K562 (cell line): ENCODE measurements around the gene MRAP2. TPM values are rescaled to one million over a fixed set of nuclear protein-coding genes. Genes with fewer than 3 reads are reported as not detected.
A peak's percentile ranks its signal among the peaks of the same experiment; 100 is the strongest.

Experiments used
- EGR1 ChIP-seq: fragments of 450-650 bp; conservative IDR thresholded peaks from 2 replicates; pipeline ENCODE4 v1.6.1; 2017; ENCODE audit warnings: mild to moderate bottlenecking
- HDAC1 ChIP-seq, 2 experiments: fragments of 450-650 bp; IDR thresholded peaks; 2 replicates each; pipeline ENCODE4 v1.6.1; 2016 to 2017; ENCODE audit warnings: inconsistent platforms in 1 of 2, mild to moderate bottlenecking in 1 of 2, moderate library complexity in 1 of 2
- HDAC2 ChIP-seq: fragments of 450-650 bp; IDR thresholded peaks from 2 replicates; pipeline ENCODE4 v1.6.1; 2016; ENCODE audit warnings: mild to moderate bottlenecking
- JUND ChIP-seq, 2 experiments: IDR thresholded peaks; 2 replicates in 1 of 2; 3 replicates in 1 of 2; pipeline ENCODE4 v1.6.1; 2011; ENCODE audit warnings: borderline replicate concordance in 2 of 2, low read depth in 2 of 2, low read length in 2 of 2, improper control_type of control experiment in 1 of 2, missing biosample characterization in 1 of 2, missing genetic modification characterization in 1 of 2, missing genetic modification reagents in 1 of 2
- PKNOX1 ChIP-seq: fragments of 450-650 bp; IDR thresholded peaks from 2 replicates; pipeline ENCODE4 v1.6.1; 2016
- POLR3A ChIP-seq: IDR thresholded peaks from 2 replicates; pipeline ENCODE4 v1.6.1; 2011; ENCODE audit warnings: borderline replicate concordance, mild to moderate bottlenecking, moderate library complexity; ENCODE audit not compliant: insufficient read length, insufficient read depth; ENCODE audit errors: extremely low read depth
- RCOR1 ChIP-seq, 2 experiments: IDR thresholded peaks; 2 replicates each; pipeline ENCODE4 v1.6.1; 2012; ENCODE audit warnings: low read depth in 2 of 2, low read length in 2 of 2, borderline replicate concordance in 1 of 2, improper control_type of control experiment in 1 of 2
- WHSC1 ChIP-seq: IDR thresholded peaks from one replicate; pipeline ENCODE4 v1.6.1; 2012; ENCODE audit warnings: low read length, control low read depth, inconsistent platforms
- XRCC4 ChIP-seq: IDR thresholded peaks from one replicate; pipeline ENCODE4 v1.6.1; 2011; ENCODE audit not compliant: insufficient read depth, insufficient read length; ENCODE audit errors: extremely low read depth
- XRCC5 ChIP-seq: fragments of 200-400 bp; formaldehyde crosslinking; IDR thresholded peaks from 2 replicates; pipeline ENCODE4 v1.6.1; 2017; ENCODE audit warnings: low read depth, mild to moderate bottlenecking, low read length
- polyA plus RNA-seq, 8 experiments: library from polyadenylated mRNA; depleted of rRNA in 4 of 8; stranded (reverse) in 5 of 8; unstranded in 3 of 8; fragments of >200 nt; fragmentation: Nextera tagmentation in 2 of 8; fragmentation: Illumina TruSeq in 1 of 8; extraction: Ambion mirVana in 2 of 8; extraction: Trizol in 1 of 8; gene quantifications; 2 replicates each; pipeline versions ENCODE4 v1.2.1 to v1.2.3, GENCODE V29; 2011 to 2014; ENCODE audit warnings: inconsistent platforms in 1 of 8, missing spikeins in 1 of 8
- total RNA-seq, 7 experiments: library from RNA; depleted of rRNA in 6 of 7; stranded (reverse); fragments of >200 nt in 6 of 7; fragmentation: Illumina TruSeq in 2 of 7; extraction: Trizol in 2 of 7; gene quantifications; 2 replicates each; pipeline versions ENCODE4 v1.2.1 to v1.2.3, GENCODE V29; 2011 to 2021; ENCODE audit warnings: low replicate concordance in 1 of 7
- TF ChIP-seq, protein P1 (sequence below): fragments of 450-650 bp; IDR thresholded peaks from 2 replicates; pipeline ENCODE4 v1.6.1; 2016; ENCODE audit warnings: mild to moderate bottlenecking, moderate library complexity
- TF ChIP-seq, protein P2 (sequence below): sonication (generic); formaldehyde crosslinking; IDR thresholded peaks from 2 replicates; pipeline ENCODE4 v1.8.1; 2023; ENCODE audit warnings: mild to moderate bottlenecking, missing genetic modification reagents

The MRAP2 gene
- total and polyA plus RNA-seq, 9 of the 15 experiments (the other 6 are each of a cell fraction or from before 2014, with no cell fraction given) = 5.9 to 38.9 (median 9.3) TPM

GRCh38 chr6:84052204-84052882, 18.8 kb downstream of the MRAP2 start (continued):
- TF ChIP-seq, protein P1, sequence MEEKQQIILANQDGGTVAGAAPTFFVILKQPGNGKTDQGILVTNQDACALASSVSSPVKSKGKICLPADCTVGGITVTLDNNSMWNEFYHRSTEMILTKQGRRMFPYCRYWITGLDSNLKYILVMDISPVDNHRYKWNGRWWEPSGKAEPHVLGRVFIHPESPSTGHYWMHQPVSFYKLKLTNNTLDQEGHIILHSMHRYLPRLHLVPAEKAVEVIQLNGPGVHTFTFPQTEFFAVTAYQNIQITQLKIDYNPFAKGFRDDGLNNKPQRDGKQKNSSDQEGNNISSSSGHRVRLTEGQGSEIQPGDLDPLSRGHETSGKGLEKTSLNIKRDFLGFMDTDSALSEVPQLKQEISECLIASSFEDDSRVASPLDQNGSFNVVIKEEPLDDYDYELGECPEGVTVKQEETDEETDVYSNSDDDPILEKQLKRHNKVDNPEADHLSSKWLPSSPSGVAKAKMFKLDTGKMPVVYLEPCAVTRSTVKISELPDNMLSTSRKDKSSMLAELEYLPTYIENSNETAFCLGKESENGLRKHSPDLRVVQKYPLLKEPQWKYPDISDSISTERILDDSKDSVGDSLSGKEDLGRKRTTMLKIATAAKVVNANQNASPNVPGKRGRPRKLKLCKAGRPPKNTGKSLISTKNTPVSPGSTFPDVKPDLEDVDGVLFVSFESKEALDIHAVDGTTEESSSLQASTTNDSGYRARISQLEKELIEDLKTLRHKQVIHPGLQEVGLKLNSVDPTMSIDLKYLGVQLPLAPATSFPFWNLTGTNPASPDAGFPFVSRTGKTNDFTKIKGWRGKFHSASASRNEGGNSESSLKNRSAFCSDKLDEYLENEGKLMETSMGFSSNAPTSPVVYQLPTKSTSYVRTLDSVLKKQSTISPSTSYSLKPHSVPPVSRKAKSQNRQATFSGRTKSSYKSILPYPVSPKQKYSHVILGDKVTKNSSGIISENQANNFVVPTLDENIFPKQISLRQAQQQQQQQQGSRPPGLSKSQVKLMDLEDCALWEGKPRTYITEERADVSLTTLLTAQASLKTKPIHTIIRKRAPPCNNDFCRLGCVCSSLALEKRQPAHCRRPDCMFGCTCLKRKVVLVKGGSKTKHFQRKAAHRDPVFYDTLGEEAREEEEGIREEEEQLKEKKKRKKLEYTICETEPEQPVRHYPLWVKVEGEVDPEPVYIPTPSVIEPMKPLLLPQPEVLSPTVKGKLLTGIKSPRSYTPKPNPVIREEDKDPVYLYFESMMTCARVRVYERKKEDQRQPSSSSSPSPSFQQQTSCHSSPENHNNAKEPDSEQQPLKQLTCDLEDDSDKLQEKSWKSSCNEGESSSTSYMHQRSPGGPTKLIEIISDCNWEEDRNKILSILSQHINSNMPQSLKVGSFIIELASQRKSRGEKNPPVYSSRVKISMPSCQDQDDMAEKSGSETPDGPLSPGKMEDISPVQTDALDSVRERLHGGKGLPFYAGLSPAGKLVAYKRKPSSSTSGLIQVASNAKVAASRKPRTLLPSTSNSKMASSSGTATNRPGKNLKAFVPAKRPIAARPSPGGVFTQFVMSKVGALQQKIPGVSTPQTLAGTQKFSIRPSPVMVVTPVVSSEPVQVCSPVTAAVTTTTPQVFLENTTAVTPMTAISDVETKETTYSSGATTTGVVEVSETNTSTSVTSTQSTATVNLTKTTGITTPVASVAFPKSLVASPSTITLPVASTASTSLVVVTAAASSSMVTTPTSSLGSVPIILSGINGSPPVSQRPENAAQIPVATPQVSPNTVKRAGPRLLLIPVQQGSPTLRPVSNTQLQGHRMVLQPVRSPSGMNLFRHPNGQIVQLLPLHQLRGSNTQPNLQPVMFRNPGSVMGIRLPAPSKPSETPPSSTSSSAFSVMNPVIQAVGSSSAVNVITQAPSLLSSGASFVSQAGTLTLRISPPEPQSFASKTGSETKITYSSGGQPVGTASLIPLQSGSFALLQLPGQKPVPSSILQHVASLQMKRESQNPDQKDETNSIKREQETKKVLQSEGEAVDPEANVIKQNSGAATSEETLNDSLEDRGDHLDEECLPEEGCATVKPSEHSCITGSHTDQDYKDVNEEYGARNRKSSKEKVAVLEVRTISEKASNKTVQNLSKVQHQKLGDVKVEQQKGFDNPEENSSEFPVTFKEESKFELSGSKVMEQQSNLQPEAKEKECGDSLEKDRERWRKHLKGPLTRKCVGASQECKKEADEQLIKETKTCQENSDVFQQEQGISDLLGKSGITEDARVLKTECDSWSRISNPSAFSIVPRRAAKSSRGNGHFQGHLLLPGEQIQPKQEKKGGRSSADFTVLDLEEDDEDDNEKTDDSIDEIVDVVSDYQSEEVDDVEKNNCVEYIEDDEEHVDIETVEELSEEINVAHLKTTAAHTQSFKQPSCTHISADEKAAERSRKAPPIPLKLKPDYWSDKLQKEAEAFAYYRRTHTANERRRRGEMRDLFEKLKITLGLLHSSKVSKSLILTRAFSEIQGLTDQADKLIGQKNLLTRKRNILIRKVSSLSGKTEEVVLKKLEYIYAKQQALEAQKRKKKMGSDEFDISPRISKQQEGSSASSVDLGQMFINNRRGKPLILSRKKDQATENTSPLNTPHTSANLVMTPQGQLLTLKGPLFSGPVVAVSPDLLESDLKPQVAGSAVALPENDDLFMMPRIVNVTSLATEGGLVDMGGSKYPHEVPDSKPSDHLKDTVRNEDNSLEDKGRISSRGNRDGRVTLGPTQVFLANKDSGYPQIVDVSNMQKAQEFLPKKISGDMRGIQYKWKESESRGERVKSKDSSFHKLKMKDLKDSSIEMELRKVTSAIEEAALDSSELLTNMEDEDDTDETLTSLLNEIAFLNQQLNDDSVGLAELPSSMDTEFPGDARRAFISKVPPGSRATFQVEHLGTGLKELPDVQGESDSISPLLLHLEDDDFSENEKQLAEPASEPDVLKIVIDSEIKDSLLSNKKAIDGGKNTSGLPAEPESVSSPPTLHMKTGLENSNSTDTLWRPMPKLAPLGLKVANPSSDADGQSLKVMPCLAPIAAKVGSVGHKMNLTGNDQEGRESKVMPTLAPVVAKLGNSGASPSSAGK = peak; percentile 53
- TF ChIP-seq XRCC4 (no peak), RCOR1 (IDR thresholded peaks at IDR 0.05; ENCODE audit: borderline replicate concordance in 1 of 2, low read depth in 2 of 2, low read length in 2 of 2) (no peak), JUND (IDR thresholded peaks at IDR 0.05; ENCODE audit: borderline replicate concordance, low read depth, low read length) (no peak), JUND (tag; IDR thresholded peaks at IDR 0.05; ENCODE audit: borderline replicate concordance, low read depth, low read length) (peak; percentile 39; the same call in 1 of the 3 replicates), WHSC1 (peak; percentile 63), PKNOX1 (peak; percentile 23; the same call in 1 of the 2 replicates), HDAC1 (IDR thresholded peaks at IDR 0.05) (0 out of 4 replicates have a peak, but pooled peaks of 1 of the 2 experiments have one; percentile 27), HDAC2 (peak; percentile 36; the same call in 1 of the 2 replicates), XRCC5 (0 out of 2 replicates have a peak, but pooled peaks have one; percentile 20), EGR1 (peak; percentile 97), POLR3A (no peak)
- TF ChIP-seq, protein P2, sequence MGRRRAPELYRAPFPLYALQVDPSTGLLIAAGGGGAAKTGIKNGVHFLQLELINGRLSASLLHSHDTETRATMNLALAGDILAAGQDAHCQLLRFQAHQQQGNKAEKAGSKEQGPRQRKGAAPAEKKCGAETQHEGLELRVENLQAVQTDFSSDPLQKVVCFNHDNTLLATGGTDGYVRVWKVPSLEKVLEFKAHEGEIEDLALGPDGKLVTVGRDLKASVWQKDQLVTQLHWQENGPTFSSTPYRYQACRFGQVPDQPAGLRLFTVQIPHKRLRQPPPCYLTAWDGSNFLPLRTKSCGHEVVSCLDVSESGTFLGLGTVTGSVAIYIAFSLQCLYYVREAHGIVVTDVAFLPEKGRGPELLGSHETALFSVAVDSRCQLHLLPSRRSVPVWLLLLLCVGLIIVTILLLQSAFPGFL (CRISPR knock-in tag) = peak; percentile 81
